ENCODE results near the gene OPRD1. TPM values are rescaled to one million over a fixed set of nuclear protein-coding genes. Genes with fewer than 3 reads are reported as not detected.
A peak's percentile ranks its signal among the peaks of the same experiment; 100 is the strongest.

OPRD1 gene
- total and polyA plus RNA-seq, 2 of the 4 experiments (the other 2 are of a cell fraction): under 0.01 TPM; not detected in 1

DNA sequence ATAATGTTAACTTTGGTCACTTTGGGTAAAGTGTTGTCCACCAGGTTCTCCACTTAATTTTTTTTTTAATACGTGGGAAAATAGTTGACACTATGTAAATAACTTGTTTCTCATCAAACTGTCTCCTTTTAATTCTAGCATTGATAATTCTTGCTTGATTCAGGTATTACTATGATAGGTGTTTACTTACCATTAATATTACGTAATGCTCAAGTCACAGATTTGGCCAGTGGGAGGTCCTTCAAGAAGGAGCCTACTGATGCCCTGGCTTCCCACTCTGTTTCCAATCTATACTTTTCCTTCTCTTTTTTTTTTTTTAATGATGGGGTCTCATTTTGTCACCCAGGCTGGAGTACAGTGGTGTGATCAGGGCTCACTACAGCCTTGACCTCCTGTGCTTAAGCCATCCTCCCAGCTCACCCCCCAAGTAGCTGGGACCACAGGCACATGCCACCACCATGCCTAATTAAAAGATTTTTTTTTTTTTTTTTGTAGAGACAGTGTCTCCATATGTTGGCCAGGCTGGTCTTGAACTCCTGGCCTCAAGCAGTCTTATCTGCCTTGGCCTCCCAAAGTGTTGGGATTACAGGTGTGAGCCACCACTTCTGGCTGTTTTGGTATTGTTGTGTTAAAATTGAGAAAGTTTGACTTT is 45.3 kb upstream of the OPRD1 start:
- BruUV-seq (replicated peaks): no TSS peak
- no peak overlapping the region for H2BK5ac ChIP-seq (ENCODE audit: low read depth, low read length, poor library complexity, severe bottlenecking)
- H4K91ac ChIP-seq (ENCODE audit: insufficient read depth, low read depth, low read length): no peak overlapping the region
- POLR2A ChIA-PET (ENCODE audit: unreplicated experiment): no interaction called here
- no peak overlapping the region for H4K5ac ChIP-seq (ENCODE audit: low read depth, low read length)
- no peak overlapping the region for H3K4me3 ChIP-seq (ENCODE audit: insufficient read depth, low read depth, low read length)
- dilution Hi-C loops (cut with HindIII; ENCODE audit: low sequenced_read_pairs, unreplicated experiment) (no loop called here), in situ Hi-C loops (cut with MboI; ENCODE audit: low sequenced_read_pairs) (no loop called here), intact Hi-C loops (cut with micrococcal nuclease) (no loop called here)
- H3K4ac ChIP-seq (ENCODE audit: low read depth, low read length): no peak overlapping the region
- no peak overlapping the region for H2AFZ ChIP-seq (replicated peaks; ENCODE audit: low read length, poor library complexity)
- CTCF ChIA-PET: no interaction called here
- H3K9me3 ChIP-seq (ENCODE audit: control insufficient read depth, insufficient read depth, low read length): no peaks in the 10 kb centered on the region
- H3K27ac ChIP-seq (ENCODE audit: insufficient read depth, low read length): no peak overlapping the region
- H2AK5ac ChIP-seq (ENCODE audit: low read depth, low read length): no peak overlapping the region
- H2BK120ac ChIP-seq (ENCODE audit: low read depth, low read length): no peak overlapping the region
- TF ChIP-seq CEBPB (IDR thresholded peaks at IDR 0.05; ENCODE audit: low read depth, low read length): peak; percentile 71
- TF ChIP-seq POLR2A (IDR thresholded peaks at IDR 0.05; ENCODE audit: low read depth, low read length): no peak
- TF ChIP-seq MAZ (IDR thresholded peaks at IDR 0.05; ENCODE audit: borderline replicate concordance, low read depth, low read length): no peak
- no peaks in the 10 kb centered on the region for H3K27me3 ChIP-seq (ENCODE audit: control insufficient read depth, insufficient read depth, low read length)
- peaks cover 54% of the 10 kb centered on the region for H4K20me1 ChIP-seq (ENCODE audit: insufficient read depth, low read length)
- H3K79me1 ChIP-seq (ENCODE audit: low read depth in 1 of 2, low read length in 2 of 2): peaks cover 2 to 47% of the 10 kb centered on the region in 2 experiments
- H4K8ac ChIP-seq (ENCODE audit: low read depth in 2 of 2, low read length in 2 of 2): no peak overlapping the region
- H3K36me3 ChIP-seq (ENCODE audit: control insufficient read depth, insufficient read depth, low read length): peaks cover 25% of the 10 kb centered on the region
- no peaks in the 10 kb centered on the region for H3K4me1 ChIP-seq (ENCODE audit: control insufficient read depth, insufficient read depth, low read length)
- H3K56ac ChIP-seq (ENCODE audit: extremely low read depth, insufficient read depth, low read length): no peak overlapping the region
- H2BK15ac ChIP-seq (ENCODE audit: low read depth, low read length): no peak overlapping the region
- no peak overlapping the region for H3K9ac ChIP-seq (ENCODE audit: low read depth, low read length)
- ATAC-seq (ENCODE audit: low read depth) (no peak), DNase-seq (no peak)
- peaks cover 4% of the 10 kb centered on the region; the same call in 1 of the 2 replicates for H3K9me1 ChIP-seq (ENCODE audit: insufficient read depth, low read length)
- H3K18ac ChIP-seq (ENCODE audit: low read depth, low read length): no peak overlapping the region
- H3K14ac ChIP-seq (replicated peaks; ENCODE audit: low read depth, low read length): no peak overlapping the region
- no peak overlapping the region for H3K23ac ChIP-seq (ENCODE audit: low read depth, low read length)
- H3K4me2 ChIP-seq (ENCODE audit: low read depth, low read length): no peak overlapping the region
- WGBS, 2 experiments (ENCODE audit: extremely low coverage in 2 of 2, insufficient read length in 1 of 2): no CpG with 5 or more reads among the region's 2 CpGs
- no peak overlapping the region for H2AK9ac ChIP-seq (replicated peaks; ENCODE audit: low read depth, low read length, poor library complexity)
- H2BK20ac ChIP-seq (ENCODE audit: low read depth, low read length): no peak overlapping the region
